Suprapubic skin (tissue), 4 donors: ENCODE measurements around the gene IL1RAP.

Source experiments
- CTCF ChIP-seq, 2 donors: fragments of 200-600 bp in 1 of 2; fragments of 450-650 bp in 1 of 2; sonication (generic) in 1 of 2; IDR thresholded peaks; one replicate each; pipeline ENCODE4 v1.5.1; 2016 to 2019; ENCODE audit warnings: antibody characterized with exemption in 2 of 2, mild to moderate bottlenecking in 1 of 2, moderate library complexity in 1 of 2
- EP300 ChIP-seq: sonication (generic); formaldehyde crosslinking; IDR thresholded peaks from one replicate; pipeline ENCODE4 v1.6.1; 2017; ENCODE audit warnings: antibody characterized with exemption
- POLR2A ChIP-seq, 2 donors: fragments of 450-650 bp; IDR thresholded peaks; one replicate each; pipeline ENCODE4 v1.6.1; 2017; ENCODE audit warnings: antibody characterized with exemption in 2 of 2, mild to moderate bottlenecking in 2 of 2, moderate library complexity in 2 of 2
- POLR2AphosphoS5 ChIP-seq, 3 donors: sonication (generic); formaldehyde crosslinking; IDR thresholded peaks; one replicate each; pipeline ENCODE4 v1.6.1; 2017; ENCODE audit warnings: antibody characterized with exemption in 3 of 3

- no peak for TF ChIP-seq CTCF (IDR thresholded peaks at IDR 0.05)
- TF ChIP-seq POLR2A (IDR thresholded peaks at IDR 0.05), result no peak
- TF ChIP-seq POLR2AphosphoS5 (IDR thresholded peaks at IDR 0.05), result no peak
- no peak for TF ChIP-seq EP300
These were observed 170.9 kb downstream of the IL1RAP start for GRCh38 chr3:190684776-190685175.
